Stimulated activated CD4-positive, alpha-beta T cell treated with anti-CD3 and anti-CD28 coated beads, Interleukin-2, amount 100 ng/mL, for 48 hours (primary cell): Measurements from ENCODE around the gene GAS7.

Experiments used
- DNase-seq, 2 donors: peaks; one replicate each; pipeline ENCODE4 v3.0.0-alpha.2; 2020

The GAS7 gene

DNA sequence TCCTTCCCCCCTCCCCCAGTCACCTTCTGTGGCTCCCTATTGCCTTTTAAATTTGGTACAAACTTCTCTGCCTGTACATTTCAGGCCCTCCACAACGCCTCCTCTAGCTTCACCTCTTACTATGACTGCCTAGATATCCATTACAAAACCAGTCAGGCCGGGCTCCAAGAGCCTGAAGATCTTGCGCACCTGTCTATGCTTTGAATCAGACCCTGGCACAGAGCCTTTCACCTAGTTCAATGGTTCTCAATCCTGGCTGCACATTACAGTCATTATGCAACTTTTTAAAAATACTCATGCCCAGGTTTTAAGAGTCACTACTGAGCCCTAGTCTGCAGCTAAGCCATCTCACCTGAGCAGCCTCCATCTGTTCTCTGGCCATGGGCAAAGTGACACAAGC, 1.6 kb upstream of the GAS7 start:
- no peak for DNase-seq

GRCh38 chr17:10197721-10198508, 491 bp downstream of the GAS7 start:
- no peak for DNase-seq

DNA sequence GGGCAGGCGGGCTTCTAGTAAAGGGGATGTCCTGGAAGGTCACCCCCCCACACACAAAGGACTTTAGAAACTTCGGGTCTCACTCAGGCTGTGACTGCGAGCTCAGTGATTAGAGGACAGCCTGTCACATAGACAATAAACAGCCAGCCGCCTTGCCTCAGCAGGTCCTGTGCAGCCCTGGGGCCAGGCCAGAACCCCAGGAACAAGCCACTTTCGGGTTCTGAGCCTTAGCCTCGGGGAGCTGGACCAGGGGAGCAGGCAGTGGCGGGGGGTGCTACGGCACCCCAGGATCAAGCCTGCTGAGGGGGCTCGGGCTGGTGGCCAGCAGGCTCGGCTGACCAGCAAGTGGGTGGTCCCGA, 1.1 kb downstream of the GAS7 start:
- DNase-seq, result no peak

- no peak for DNase-seq
These were observed 1.5 kb downstream of the GAS7 start for GRCh38 chr17:10196941-10197340.

- no peak for DNase-seq
These were observed 2.0 kb downstream of the GAS7 start for GRCh38 chr17:10196384-10196895.

DNA sequence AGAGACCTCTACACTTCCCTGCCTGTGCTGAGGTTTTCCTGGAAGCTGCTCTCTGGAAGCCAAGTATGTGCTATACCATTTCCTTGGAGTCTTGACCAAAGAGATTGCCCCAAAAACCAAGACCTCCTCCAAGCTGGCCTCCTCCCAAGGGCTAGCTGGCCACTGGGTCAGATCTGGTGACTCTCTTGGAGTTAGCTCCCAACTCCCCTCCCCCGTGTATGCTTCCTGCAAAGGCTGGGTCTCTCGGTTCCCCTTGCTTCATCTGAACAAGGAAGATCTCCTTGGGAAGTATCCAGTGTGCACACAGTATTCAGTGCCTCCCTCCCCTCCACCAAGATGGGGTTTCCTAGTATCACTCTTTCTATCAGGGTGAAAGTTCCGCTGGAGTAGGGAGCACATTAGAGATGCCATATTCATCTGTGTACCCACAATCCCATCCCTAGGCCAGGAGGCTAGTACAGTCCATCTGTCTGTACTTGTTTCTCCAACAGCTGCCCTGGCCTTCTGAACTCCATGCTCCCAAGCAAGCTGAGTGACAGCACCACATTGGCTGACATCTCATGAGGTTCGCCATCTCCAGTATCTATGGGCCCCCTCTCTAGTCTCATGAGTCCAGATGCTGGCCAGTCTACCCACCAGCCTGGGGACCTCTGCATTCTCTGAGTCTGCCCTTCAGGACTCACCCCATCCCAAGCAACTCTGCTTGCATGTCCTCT, 3.2 kb downstream of the GAS7 start:
- no peak for DNase-seq

- no peak for DNase-seq
These were observed 4.8 kb downstream of the GAS7 start for GRCh38 chr17:10193632-10194031.

DNA sequence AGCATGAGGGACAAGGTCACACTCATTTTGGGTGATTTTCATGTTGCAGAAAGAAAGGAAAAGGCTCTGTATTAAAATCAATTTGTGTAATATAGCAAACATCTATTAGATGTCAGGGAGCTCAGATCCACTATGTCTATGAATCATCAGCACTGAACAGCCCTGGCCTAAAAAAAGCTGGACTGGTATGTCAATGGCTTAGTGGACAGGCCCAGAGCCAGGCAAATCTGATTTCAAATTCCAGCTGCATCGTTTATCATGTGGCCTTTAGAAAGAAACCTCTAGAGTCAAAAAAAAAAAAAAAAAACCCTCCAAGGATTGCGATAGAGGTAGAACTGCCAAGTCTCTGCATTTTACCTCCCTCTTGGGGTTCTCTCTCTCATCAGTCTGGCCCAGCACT, 5.4 kb downstream of the GAS7 start:
- DNase-seq, result no peak

- no peak for DNase-seq
These were observed 5.9 kb downstream of the GAS7 start for GRCh38 chr17:10192461-10192860.

GRCh38 chr17:10187456-10187855, 10.9 kb downstream of the GAS7 start:
- DNase-seq, result no peak

DNA sequence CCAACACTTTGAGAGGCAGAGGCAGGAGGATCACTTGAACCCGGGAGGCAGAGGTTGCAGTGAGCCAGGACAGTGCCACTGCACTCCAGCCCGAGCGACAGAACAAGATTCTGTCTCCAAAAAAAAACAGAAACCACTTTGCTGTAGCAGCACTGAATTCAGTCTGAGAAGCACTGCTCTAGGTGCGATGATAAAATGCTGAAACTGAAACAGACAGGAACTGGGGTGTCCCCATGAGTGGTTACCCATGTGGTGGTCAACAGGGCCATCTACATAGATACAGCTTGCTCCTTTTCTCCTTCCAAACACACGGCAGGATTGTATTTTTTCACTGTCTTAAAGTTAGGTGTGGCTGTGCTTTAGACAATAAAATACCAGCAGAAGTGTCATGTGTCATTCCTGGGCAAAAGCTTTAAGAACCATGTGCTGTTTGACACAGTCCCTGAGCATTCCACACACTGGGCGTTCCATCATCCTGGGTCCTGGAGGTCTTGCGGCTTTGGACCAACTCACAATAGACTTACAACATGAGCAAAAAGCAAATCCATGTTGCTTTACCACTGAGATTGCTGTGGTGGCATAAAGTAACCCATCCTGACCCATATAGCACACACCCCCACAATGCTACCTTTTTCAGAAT, 11.5 kb downstream of the GAS7 start:
- DNase-seq, result no peak

DNA sequence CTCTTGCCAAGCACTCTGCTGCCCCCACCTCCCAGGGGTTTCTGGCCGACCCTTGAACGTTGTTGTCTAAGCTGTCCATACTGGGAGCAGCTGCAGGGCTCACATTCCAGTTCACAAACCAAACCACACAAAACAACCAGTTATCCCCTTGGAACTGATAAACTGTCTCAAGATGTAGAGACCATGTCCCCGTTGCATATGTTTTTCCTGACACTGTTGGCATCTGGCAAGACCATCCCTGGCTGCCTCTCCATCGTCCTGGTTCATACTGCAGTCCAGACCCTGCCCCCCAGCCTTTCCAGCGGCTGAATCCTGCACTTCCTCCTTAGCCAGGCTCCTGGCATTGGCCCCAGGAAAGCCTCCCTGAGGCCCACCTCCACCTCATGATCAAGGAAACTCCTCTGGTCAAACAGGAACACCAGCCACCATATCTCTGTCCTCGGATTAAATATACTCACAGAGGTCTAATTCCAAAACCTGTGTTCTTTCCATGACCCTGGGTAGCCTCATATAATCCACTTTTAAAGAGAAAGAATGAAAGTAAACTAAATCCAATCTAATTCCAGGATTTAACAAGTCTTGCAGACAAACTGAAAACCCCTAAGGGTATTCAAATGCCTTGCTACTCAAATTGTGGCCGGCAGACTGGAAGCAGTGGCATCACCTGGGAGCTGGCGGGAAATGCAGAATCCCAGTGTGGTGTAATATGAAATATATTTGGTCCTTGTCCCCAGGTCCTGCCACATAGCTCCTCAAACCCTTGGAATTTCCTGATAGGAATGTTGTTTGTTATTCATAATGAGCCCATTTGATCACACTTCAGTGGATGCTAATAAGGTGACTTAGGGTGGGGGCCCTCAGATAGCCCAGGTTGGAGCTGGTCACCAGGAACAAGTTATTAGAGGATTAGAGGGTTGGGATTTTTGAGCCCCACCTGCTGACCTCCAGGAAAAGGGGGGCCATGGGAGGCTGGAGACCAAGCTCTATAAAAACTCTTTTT, 14.2 kb downstream of the GAS7 start:
- DNase-seq, result no peak

- DNase-seq, result no peak
These were observed 15.6 kb downstream of the GAS7 start for GRCh38 chr17:10182785-10183184.

DNA sequence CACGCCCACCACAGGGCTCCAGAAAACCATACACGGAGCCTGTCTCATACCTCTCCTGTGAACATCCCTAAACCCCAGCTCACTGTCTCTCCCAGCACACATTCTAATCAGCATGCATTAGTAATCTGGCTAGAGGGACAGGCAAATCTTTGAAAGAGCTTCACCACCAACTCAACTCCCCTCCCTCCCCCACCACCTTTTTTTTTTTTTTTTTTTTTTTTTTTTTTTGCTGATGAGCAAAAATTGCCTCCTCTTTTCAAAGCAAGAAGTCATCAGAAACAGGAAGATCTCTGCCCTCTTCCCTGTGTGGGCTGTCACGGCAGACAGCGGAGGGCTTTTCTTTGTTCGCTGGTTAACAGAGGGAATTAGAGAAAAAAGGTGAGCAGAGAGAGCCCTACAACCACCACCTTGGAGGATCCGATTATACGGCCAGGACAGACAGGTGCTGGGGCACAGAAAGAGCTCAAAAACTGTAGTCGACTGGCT, 19.9 kb downstream of the GAS7 start:
- DNase-seq, result no peak

- no peak for DNase-seq
These were observed 20.4 kb downstream of the GAS7 start for GRCh38 chr17:10177913-10178505.

GRCh38 chr17:10177131-10177912, 21.1 kb downstream of the GAS7 start:
- DNase-seq, result no peak

- DNase-seq, result no peak
These were observed 24.5 kb downstream of the GAS7 start for GRCh38 chr17:10173913-10174312.

GRCh38 chr17:10172778-10173177, 25.6 kb downstream of the GAS7 start:
- DNase-seq, result no peak

GRCh38 chr17:10172241-10172741, 26.1 kb downstream of the GAS7 start:
- no peak for DNase-seq

DNA sequence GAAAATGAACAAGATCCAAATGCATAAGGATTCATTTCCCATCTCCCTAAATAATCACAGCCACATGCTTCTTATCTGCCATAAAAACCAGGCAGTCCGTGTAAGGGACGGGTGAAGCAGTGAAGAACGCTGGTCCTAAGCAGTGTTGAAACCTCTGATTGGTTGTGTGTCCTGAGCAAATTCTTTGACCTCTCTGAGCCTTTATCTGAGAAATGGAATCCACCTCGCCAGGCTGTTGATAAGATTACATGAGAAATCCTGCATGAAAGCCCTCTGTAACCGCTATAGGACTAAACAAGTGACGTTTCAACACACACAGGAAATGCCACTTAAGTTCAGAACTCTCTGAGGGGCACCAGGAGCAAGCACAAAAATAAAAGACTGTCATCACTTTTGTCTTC, 26.8 kb downstream of the GAS7 start:
- no peak for DNase-seq

GRCh38 chr17:10171122-10171571, 27.3 kb downstream of the GAS7 start:
- DNase-seq, result no peak
